GM12872 (cell line): Measurements from ENCODE around the gene MMP25.

Experiments used
- CTCF ChIP-seq: IDR thresholded peaks from 3 replicates; pipeline ENCODE4 v1.5.1; 2011; ENCODE audit warnings: low read depth, mild to moderate bottlenecking, low read length, moderate library complexity; ENCODE audit not compliant: insufficient read depth

The MMP25 gene

GRCh38 chr16:3023415-3023668 lies 23.0 kb upstream of the MMP25 start:
- TF ChIP-seq CTCF: no peak

GRCh38 chr16:3023669-3024478 lies 22.5 kb upstream of the MMP25 start, which contains the start of the genes HCFC1R1 and THOC6:
HCFC1R1 (minus strand) TSS chr16:3023942; CDS start chr16:3023941, 1 bp downstream.
THOC6 (plus strand) TSS chr16:3024035; CDS start chr16:3024327, 292 bp downstream.
- TF ChIP-seq CTCF: no peak

- TF ChIP-seq CTCF: no peak
These were observed 21.0 kb upstream of the MMP25 start for GRCh38 chr16:3025032-3026002.

- TF ChIP-seq CTCF: no peak
These were observed 20.4 kb upstream of the MMP25 start for GRCh38 chr16:3026003-3026378.

GRCh38 chr16:3026609-3027488 lies 19.5 kb upstream of the MMP25 start:
- TF ChIP-seq CTCF: no peak

GRCh38 chr16:3027489-3027795 lies 18.9 kb upstream of the MMP25 start:
- no peak for TF ChIP-seq CTCF

- TF ChIP-seq CTCF: peak; percentile 84
These were observed 18.2 kb upstream of the MMP25 start for GRCh38 chr16:3027983-3028715.
